Upper lobe of left lung (tissue), 4 donors: ENCODE data around the gene CHRNE.

ENCODE experiments used
- POLR2AphosphoS5 ChIP-seq, 2 donors: sonication (generic); formaldehyde crosslinking; IDR thresholded peaks; one replicate each; pipeline ENCODE4 v1.5.1; 2017; ENCODE audit warnings: antibody characterized with exemption in 2 of 2
- TF ChIP-seq, protein P1 (sequence below), 6 experiments: fragments of 450-650 bp in 4 of 6; fragments of 200-600 bp in 2 of 6; sonication (generic) in 2 of 6; IDR thresholded peaks; one replicate each; pipeline ENCODE4 v1.5.1; 2016 to 2019; ENCODE audit warnings: antibody characterized with exemption in 6 of 6

DNA sequence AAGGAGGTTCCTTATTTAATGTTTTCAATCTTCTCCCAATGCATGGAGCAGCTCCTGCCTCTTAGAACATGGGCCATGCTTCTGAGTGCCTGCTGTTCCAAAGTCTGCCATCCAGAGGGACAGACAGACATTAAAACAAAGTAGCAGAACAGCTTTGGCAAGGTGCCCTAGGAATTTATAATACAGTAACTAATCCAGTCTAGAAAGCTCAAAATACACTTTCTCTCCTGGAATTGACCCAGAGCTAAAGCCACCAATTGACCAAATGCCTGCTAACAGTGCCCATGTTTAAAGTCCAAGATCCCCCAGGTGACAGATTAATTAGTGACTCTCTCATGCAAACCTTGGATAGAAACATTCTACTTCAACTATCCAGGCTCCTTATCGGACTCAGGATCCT, 11.1 kb upstream of the CHRNE start:
- TF ChIP-seq POLR2AphosphoS5 (IDR thresholded peaks at IDR 0.05): no peak
- TF ChIP-seq, protein P1, sequence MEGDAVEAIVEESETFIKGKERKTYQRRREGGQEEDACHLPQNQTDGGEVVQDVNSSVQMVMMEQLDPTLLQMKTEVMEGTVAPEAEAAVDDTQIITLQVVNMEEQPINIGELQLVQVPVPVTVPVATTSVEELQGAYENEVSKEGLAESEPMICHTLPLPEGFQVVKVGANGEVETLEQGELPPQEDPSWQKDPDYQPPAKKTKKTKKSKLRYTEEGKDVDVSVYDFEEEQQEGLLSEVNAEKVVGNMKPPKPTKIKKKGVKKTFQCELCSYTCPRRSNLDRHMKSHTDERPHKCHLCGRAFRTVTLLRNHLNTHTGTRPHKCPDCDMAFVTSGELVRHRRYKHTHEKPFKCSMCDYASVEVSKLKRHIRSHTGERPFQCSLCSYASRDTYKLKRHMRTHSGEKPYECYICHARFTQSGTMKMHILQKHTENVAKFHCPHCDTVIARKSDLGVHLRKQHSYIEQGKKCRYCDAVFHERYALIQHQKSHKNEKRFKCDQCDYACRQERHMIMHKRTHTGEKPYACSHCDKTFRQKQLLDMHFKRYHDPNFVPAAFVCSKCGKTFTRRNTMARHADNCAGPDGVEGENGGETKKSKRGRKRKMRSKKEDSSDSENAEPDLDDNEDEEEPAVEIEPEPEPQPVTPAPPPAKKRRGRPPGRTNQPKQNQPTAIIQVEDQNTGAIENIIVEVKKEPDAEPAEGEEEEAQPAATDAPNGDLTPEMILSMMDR (IDR thresholded peaks at IDR 0.05): no peak
